Right lobe of liver (tissue), 6 donors: ENCODE results near the gene SUCLG2. TPM values are rescaled to one million over a fixed set of nuclear protein-coding genes. Genes with fewer than 3 reads are reported as not detected.

ENCODE experiments used
- ATAC-seq, 4 donors: fragments of 200-7000 bp; cut with Tn5 transposase; one replicate each; pipeline ENCODE4 v1.9.1; 2020; ENCODE audit warnings: mild to moderate bottlenecking in 4 of 4, moderate library complexity in 4 of 4
- DNase-seq, 3 donors: peaks; one replicate each; pipeline ENCODE4 v3.0.0-alpha.2; 2020
- H3K27ac ChIP-seq, 3 donors: fragments of 200-600 bp; one replicate each; pipeline ENCODE4 v1.8.0; 2022
- H3K27me3 ChIP-seq, 2 donors: fragments of 200-600 bp; one replicate each; pipeline ENCODE4 v1.8.0; 2022
- H3K36me3 ChIP-seq, 4 donors: fragments of 200-600 bp; sonication (generic) in 1 of 4; one replicate each; pipeline versions ENCODE4 v1.5.1 to v1.8.0; 2017 to 2022; ENCODE audit warnings: control low read depth in 1 of 4
- H3K4me1 ChIP-seq, 4 donors: fragments of 200-600 bp; sonication (generic) in 1 of 4; one replicate each; pipeline versions ENCODE4 v1.5.1 to v1.8.0; 2017 to 2022; ENCODE audit warnings: control low read depth in 1 of 4
- H3K4me3 ChIP-seq, 3 donors: fragments of 200-600 bp; one replicate each; pipeline ENCODE4 v1.8.0; 2022
- H3K9me3 ChIP-seq, 4 donors: fragments of 200-600 bp; sonication (generic) in 1 of 4; one replicate each; pipeline versions ENCODE4 v1.5.1 to v1.8.0; 2017 to 2022; ENCODE audit warnings: control low read depth in 1 of 4
- POLR2A ChIP-seq: fragments of 450-650 bp; IDR thresholded peaks from one replicate; pipeline ENCODE4 v1.6.1; 2017; ENCODE audit warnings: antibody characterized with exemption, mild to moderate bottlenecking
- WGBS: methylation state at CpG from one replicate; pipeline ENCODE4 v1.1.6; 2018; ENCODE audit warnings: low coverage, low lambda C conversion rate; ENCODE audit not compliant: insufficient coverage; ENCODE audit errors: missing lambda C conversion rate; 5-methylcytosine and 5-hydroxymethylcytosine counted together
- intact Hi-C, 2 donors: fragments of 100-400 bp; cut with DNase I; formaldehyde crosslinking; loops; one replicate each; pipeline versions ENCODE4 v1.11.2 to v1.14.1; 2022
- total RNA-seq, 6 experiments: library from RNA; depleted of rRNA in 2 of 6; stranded (reverse); fragments of >200 nt in 2 of 6; fragmentation: NEBNext Ultra II Directional in 3 of 6; extraction: Animal tissue kit (Norgen Biotek cat#: 25700) in 3 of 6; gene quantifications; one replicate each; pipeline versions ENCODE4 v1.1.0 to v1.2.4, GENCODE V29; 2016 to 2023
- TF ChIP-seq, protein P1 (sequence below), 4 donors: fragments of 200-600 bp in 3 of 4; fragments of 450-650 bp in 1 of 4; IDR thresholded peaks; one replicate each; pipeline versions ENCODE4 v1.5.1 to v1.8.0; 2016 to 2022; ENCODE audit warnings: antibody characterized with exemption in 4 of 4, mild to moderate bottlenecking in 2 of 4
- donor health status: DM: no; HTN: yes; CAD: no.
- donor health status: DM: no; HTN: no; CAD: no.
- donor health status: DM: no; HTN: no; CAD: no.
- donor health status: DM: no; HTN: yes; CAD: no.
- donor health status: DM: no; HTN: yes; CAD: no.

SUCLG2 gene
- total RNA-seq, 6 experiments from 2014 or later = 138 to 167 (median 158) TPM

- no peak for DNase-seq
Observed at GRCh38 chr3:67384760-67385397, 269.5 kb downstream of the SUCLG2 start.

DNA sequence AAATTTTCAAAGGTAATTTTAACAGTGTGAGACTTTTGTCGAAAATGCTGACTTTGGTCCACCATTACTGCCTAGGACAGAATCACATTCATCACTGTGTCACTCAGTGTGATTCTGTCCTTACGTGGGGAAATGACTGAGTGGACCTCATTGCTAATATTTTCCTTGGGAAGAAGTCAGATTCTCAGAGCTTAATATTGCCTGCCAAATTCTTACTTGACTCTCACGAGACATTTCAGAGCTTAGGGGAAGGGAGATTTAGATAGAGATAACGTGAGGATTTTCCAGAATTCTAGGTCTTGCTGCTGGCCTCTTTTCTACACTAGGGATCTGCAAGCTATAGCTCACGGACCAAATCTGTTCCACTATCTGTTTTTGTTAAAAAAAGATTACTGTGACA, 270.4 kb downstream of the SUCLG2 start:
- intact Hi-C loops = loop anchor here in 1 of 2 donors (10.0 kb wide), 1 partner anchor 321 kb away; no protein-coding TSS in a partner anchor
- TF ChIP-seq POLR2A = no peak
- TF ChIP-seq, protein P1, sequence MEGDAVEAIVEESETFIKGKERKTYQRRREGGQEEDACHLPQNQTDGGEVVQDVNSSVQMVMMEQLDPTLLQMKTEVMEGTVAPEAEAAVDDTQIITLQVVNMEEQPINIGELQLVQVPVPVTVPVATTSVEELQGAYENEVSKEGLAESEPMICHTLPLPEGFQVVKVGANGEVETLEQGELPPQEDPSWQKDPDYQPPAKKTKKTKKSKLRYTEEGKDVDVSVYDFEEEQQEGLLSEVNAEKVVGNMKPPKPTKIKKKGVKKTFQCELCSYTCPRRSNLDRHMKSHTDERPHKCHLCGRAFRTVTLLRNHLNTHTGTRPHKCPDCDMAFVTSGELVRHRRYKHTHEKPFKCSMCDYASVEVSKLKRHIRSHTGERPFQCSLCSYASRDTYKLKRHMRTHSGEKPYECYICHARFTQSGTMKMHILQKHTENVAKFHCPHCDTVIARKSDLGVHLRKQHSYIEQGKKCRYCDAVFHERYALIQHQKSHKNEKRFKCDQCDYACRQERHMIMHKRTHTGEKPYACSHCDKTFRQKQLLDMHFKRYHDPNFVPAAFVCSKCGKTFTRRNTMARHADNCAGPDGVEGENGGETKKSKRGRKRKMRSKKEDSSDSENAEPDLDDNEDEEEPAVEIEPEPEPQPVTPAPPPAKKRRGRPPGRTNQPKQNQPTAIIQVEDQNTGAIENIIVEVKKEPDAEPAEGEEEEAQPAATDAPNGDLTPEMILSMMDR (IDR thresholded peaks at IDR 0.05) = no peak
- H3K27me3 ChIP-seq = no peaks in the 10 kb centered on the region
- no peak overlapping the region for H3K27ac ChIP-seq
- WGBS = 72% methylated on average over 5 of the region's 5 CpGs
- DNase-seq (no peak), ATAC-seq (no peak)
- H3K4me1 ChIP-seq = no peaks in the 10 kb centered on the region
- H3K4me3 ChIP-seq = no peak overlapping the region
- peaks cover 0 to 2% (median 0%) of the 10 kb centered on the region in 4 donors for H3K36me3 ChIP-seq
- no peaks in the 10 kb centered on the region for H3K9me3 ChIP-seq

More at GRCh38 chr3:67384760-67385397, 269.5 kb downstream of the SUCLG2 start:
- ATAC-seq = peak; percentile 58 to 75 (median 68)
- WGBS = 73% methylated on average over 6 of the region's 10 CpGs
- Histone ChIP-seq H3K27me3 (no peaks in the 10 kb centered on the region), H3K36me3 (no peaks in the 10 kb centered on the region), H3K4me1 (no peaks in the 10 kb centered on the region), H3K4me3 (no peak overlapping the region), H3K27ac (no peak overlapping the region), H3K9me3 (no peaks in the 10 kb centered on the region)
- intact Hi-C loops = loop anchor here in 1 of 2 donors (10.0 kb wide), 1 partner anchor 320 kb away; no protein-coding TSS in a partner anchor
- TF ChIP-seq, protein P1 (IDR thresholded peaks at IDR 0.05) = peak; percentile 22 to 48 (median 40)
- no peak for TF ChIP-seq POLR2A

DNA sequence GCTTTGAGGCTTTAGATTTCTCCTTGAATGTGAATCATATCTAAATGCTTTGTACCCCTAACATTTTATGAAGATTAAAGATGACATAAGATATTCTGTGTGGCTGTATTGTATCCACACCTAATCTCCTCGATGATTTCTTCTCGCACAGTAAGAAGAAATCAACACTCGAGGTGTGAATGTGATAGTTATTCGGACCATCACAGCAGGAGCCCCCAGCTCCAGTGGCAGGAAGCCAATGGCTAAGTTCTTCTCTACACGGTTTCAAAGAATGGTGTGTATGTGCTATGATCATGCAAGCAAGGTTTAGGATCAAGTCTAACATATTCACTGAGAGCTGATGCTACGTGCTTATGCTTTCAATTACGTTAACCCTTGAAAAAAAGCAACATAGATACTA, 271.0 kb downstream of the SUCLG2 start:
- H3K4me3 ChIP-seq = no peak overlapping the region
- TF ChIP-seq POLR2A = no peak
- TF ChIP-seq, protein P1 (IDR thresholded peaks at IDR 0.05) = no peak
- WGBS = 76% methylated on average over 7 of the region's 7 CpGs
- intact Hi-C loops = loop anchor here in 1 of 2 donors (10.0 kb wide), 1 partner anchor 321 kb away; no protein-coding TSS in a partner anchor
- H3K9me3 ChIP-seq = no peaks in the 10 kb centered on the region
- DNase-seq (no peak), ATAC-seq (no peak)
- peaks cover 0 to 3% (median 0%) of the 10 kb centered on the region in 4 donors for H3K36me3 ChIP-seq
- no peaks in the 10 kb centered on the region for H3K4me1 ChIP-seq
- H3K27ac ChIP-seq = no peak overlapping the region
- no peaks in the 10 kb centered on the region for H3K27me3 ChIP-seq

DNA sequence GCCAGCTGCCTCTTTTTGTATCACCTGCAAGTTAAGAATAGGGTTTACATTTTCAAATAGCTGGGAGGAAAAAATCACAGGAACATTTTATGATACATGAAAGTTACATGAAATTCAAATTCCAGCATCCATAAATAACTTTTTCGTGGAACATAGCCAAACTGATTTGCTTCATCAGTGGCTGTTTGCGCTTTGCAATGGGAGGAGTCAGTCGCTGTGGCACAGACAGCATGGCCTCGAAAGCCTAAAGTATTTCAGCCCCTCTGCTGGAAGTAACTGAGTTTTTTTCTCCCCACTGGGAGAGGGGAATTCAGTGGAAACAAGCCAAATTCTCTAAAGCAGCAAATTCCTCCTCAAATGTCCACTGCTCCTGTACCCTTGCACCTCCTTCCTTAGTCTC, 271.9 kb downstream of the SUCLG2 start:
- ATAC-seq (no peak), DNase-seq (no peak)
- intact Hi-C loops = loop anchor here in 1 of 2 donors (10.0 kb wide), 1 partner anchor 322 kb away; no protein-coding TSS in a partner anchor
- H3K27ac ChIP-seq = no peak overlapping the region
- 66% methylated on average over 4 of the region's 4 CpGs for WGBS
- no peaks in the 10 kb centered on the region for H3K4me1 ChIP-seq
- H3K4me3 ChIP-seq = no peak overlapping the region
- peaks cover 0 to 3% (median 0%) of the 10 kb centered on the region in 4 donors for H3K36me3 ChIP-seq
- TF ChIP-seq, protein P1 (IDR thresholded peaks at IDR 0.05) = no peak
- TF ChIP-seq POLR2A = no peak
- no peaks in the 10 kb centered on the region for H3K9me3 ChIP-seq
- no peaks in the 10 kb centered on the region for H3K27me3 ChIP-seq
